ENCODE measurements around the gene USP3.

GRCh38 chr15:63575312-63575711 lies 70.9 kb downstream of the USP3 start:
- TF ChIP-seq CHD2 (IDR thresholded peaks at IDR 0.05; ENCODE audit: low read depth, low read length) (no peak), CBX3 (IDR thresholded peaks at IDR 0.05; ENCODE audit: borderline replicate concordance in 1 of 2, low read length in 2 of 2) (no peak), NFE2L1 (tag; IDR thresholded peaks at IDR 0.05; ENCODE audit: borderline replicate concordance, low read depth) (no peak), CTCF (IDR thresholded peaks at IDR 0.05 in 2 of 3, conservative IDR thresholded peaks at IDR 0.05 in 1 of 3; ENCODE audit: insufficient read depth in 2 of 3, low read depth in 1 of 3, low read length in 3 of 3) (no peak), GABPA (tag; conservative IDR thresholded peaks at IDR 0.05; ENCODE audit: low read depth) (no peak), BCLAF1 (IDR thresholded peaks at IDR 0.05; ENCODE audit: borderline replicate concordance in 1 of 2, control insufficient read depth in 1 of 2, low read depth in 2 of 2, low read length in 1 of 2) (no peak), ZFP36 (IDR thresholded peaks at IDR 0.05; ENCODE audit: low read depth, low read length, partially characterized antibody) (no peak), ZNF316 (IDR thresholded peaks at IDR 0.05) (no peak), ZNF324 (CRISPR knock-in tag; IDR thresholded peaks at IDR 0.05) (no peak)
- TF ChIP-seq, protein P1, sequence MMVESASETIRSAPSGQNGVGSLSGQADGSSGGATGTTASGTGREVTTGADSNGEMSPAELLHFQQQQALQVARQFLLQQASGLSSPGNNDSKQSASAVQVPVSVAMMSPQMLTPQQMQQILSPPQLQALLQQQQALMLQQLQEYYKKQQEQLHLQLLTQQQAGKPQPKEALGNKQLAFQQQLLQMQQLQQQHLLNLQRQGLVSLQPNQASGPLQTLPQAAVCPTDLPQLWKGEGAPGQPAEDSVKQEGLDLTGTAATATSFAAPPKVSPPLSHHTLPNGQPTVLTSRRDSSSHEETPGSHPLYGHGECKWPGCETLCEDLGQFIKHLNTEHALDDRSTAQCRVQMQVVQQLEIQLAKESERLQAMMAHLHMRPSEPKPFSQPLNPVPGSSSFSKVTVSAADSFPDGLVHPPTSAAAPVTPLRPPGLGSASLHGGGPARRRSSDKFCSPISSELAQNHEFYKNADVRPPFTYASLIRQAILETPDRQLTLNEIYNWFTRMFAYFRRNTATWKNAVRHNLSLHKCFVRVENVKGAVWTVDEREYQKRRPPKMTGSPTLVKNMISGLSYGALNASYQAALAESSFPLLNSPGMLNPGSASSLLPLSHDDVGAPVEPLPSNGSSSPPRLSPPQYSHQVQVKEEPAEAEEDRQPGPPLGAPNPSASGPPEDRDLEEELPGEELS (CRISPR knock-in tag; IDR thresholded peaks at IDR 0.05; ENCODE audit: borderline replicate concordance): no peak

All from K562 (cell line).